ENCODE data around the gene PLEKHJ1.
"Not testable (repeated sequence)": the region's sequence is repeated elsewhere in the genome, so short reads cannot be mapped to it uniquely, and the experiment has no call there.

Gene PLEKHJ1

GRCh38 chr19:2236314-2237050 is at the start of gene PLEKHJ1, which contains the start of gene SF3A2:
PLEKHJ1 (minus strand) TSS chr19:2236329; CDS start chr19:2236248, 81 bp downstream.
SF3A2 (plus strand) TSS chr19:2236824; CDS start chr19:2243419, 6,595 bp downstream.
- peak; percentile 96 for DNase-seq (ENCODE audit: low spot score)

- DNase-seq (ENCODE audit: low spot score), result no peak
Measured at GRCh38 chr19:2283835-2284507, 47.8 kb upstream of the PLEKHJ1 start.

GRCh38 chr19:2282862-2283237 is 46.7 kb upstream of the PLEKHJ1 start:
- DNase-seq (ENCODE audit: low spot score), result no peak

GRCh38 chr19:2282062-2282861 is 46.1 kb upstream of the PLEKHJ1 start, which contains the start of gene PEAK3:
PEAK3 (minus strand) TSS chr19:2282175; CDS start chr19:2280931, 1,244 bp downstream.
- DNase-seq (ENCODE audit: low spot score), result no peak

GRCh38 chr19:2281265-2282061 is 45.3 kb upstream of the PLEKHJ1 start:
- not testable (repeated sequence) for DNase-seq (ENCODE audit: low spot score)

GRCh38 chr19:2280633-2281264 is 44.6 kb upstream of the PLEKHJ1 start:
- no peak for DNase-seq (ENCODE audit: low spot score)

- no peak for DNase-seq (ENCODE audit: low spot score)
Measured at GRCh38 chr19:2278459-2279158, 42.5 kb upstream of the PLEKHJ1 start.

- no peak for DNase-seq (ENCODE audit: low spot score)
Measured at GRCh38 chr19:2277138-2277537, 41.0 kb upstream of the PLEKHJ1 start.

GRCh38 chr19:2276429-2276986 is 40.4 kb upstream of the PLEKHJ1 start:
- DNase-seq (ENCODE audit: low spot score), result no peak

- no peak for DNase-seq (ENCODE audit: low spot score)
Measured at GRCh38 chr19:2275588-2276428, 39.7 kb upstream of the PLEKHJ1 start.

GRCh38 chr19:2274931-2275535 is 38.9 kb upstream of the PLEKHJ1 start:
- peak; percentile 83 for DNase-seq (ENCODE audit: low spot score)

- DNase-seq (ENCODE audit: low spot score), result no peak
Measured at GRCh38 chr19:2274185-2274711, 38.1 kb upstream of the PLEKHJ1 start.

GRCh38 chr19:2273356-2274184 is 37.4 kb upstream of the PLEKHJ1 start:
- DNase-seq (ENCODE audit: low spot score), result peak; percentile 81

GRCh38 chr19:2271234-2272103 is 35.3 kb upstream of the PLEKHJ1 start:
- DNase-seq (ENCODE audit: low spot score), result peak; percentile 52

GRCh38 chr19:2270423-2271233 is 34.5 kb upstream of the PLEKHJ1 start:
- DNase-seq (ENCODE audit: low spot score), result peak; percentile 40

GRCh38 chr19:2270157-2270422 is 34.0 kb upstream of the PLEKHJ1 start:
- DNase-seq (ENCODE audit: low spot score), result no peak

All from cerebellar cortex (tissue), 1 donor.